BJ (cell line): Measurements from ENCODE around the gene TBL2. TPM values are rescaled to one million over a fixed set of nuclear protein-coding genes. Genes with fewer than 3 reads are reported as not detected.
"Not testable (repeated sequence)": the region's sequence is repeated elsewhere in the genome, so short reads cannot be mapped to it uniquely, and the experiment has no call there.

Experiments
- CTCF ChIA-PET: fragments of 350-600 bp; formaldehyde crosslinking; extraction: SDS; loops from one replicate; lab custom pipeline; 2021; ENCODE audit warnings: antibody characterized with exemption, inconsistent platforms; lab: Yijun Ruan, JAX
- POLR2A ChIA-PET: fragments of 300-600 bp; sonication (Branson Sonifier 250); formaldehyde crosslinking; extraction: SDS; loops from one replicate; lab custom pipeline; 2021; ENCODE audit warnings: antibody characterized with exemption; lab: Charles Lee
- DNase-seq: peaks from one replicate; pipeline ENCODE4 v3.0.0-alpha.2; 2011; ENCODE audit warnings: low read depth
- H3K27me3 ChIP-seq: 2 replicates; pipeline ENCODE4 v1.6.0; 2011; ENCODE audit warnings: low read length; ENCODE audit not compliant: control insufficient read depth, insufficient read depth
- H3K36me3 ChIP-seq: 2 replicates; pipeline ENCODE4 v1.5.1; 2011; ENCODE audit warnings: low read length; ENCODE audit not compliant: control insufficient read depth, insufficient read depth
- H3K4me3 ChIP-seq: 2 replicates; pipeline ENCODE4 v1.5.1; 2011; ENCODE audit warnings: low read depth, mild to moderate bottlenecking, control low read depth, low read length
- CTCF ChIP-seq: IDR thresholded peaks from 2 replicates; pipeline ENCODE4 v1.5.1; 2011; ENCODE audit warnings: low read depth, mild to moderate bottlenecking, control low read depth, inconsistent platforms, low read length, moderate library complexity; ENCODE audit not compliant: insufficient read depth
- polyA plus RNA-seq: library from polyadenylated mRNA; depleted of rRNA; stranded (reverse); fragments of >200 nt; gene quantifications from 2 replicates; pipeline ENCODE4 v1.2.3, GENCODE V29; 2011

TBL2 gene
- polyA plus RNA-seq, 1 experiment = 63.7 TPM

- ChIA-PET CTCF (interaction anchor here (0.6 to 12.8 kb wide), 7 partner anchors 32 to 175 kb away, joined by 3 to 159 read pairs (median 4); partner anchors contain the start of genes ABHD11, STX1A and VPS37D), POLR2A (no interaction called here)
- no peak for DNase-seq
- peaks cover 5% of the 10 kb centered on the region for H3K27me3 ChIP-seq
- TF ChIP-seq CTCF = no peak
- H3K4me3 ChIP-seq = no peak overlapping the region
- H3K36me3 ChIP-seq = no peaks in the 10 kb centered on the region
These were observed 31.7 kb upstream of the TBL2 start for GRCh38 chr7:73610105-73610504.

DNA sequence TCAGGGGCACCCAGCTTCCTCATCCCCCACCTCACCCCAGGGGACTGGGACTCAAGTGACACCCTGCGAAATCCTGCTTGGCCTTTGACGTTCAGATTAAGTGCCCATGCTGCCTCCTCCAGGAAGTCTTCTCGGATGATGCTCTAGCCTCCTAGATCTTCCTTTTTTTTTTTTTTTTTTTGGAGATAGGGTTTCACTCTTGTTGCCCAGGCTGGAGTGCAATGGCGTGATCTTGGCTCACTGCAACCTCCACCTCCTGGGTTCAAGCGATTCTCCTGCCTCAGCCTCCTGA is 29.3 kb upstream of the TBL2 start:
- POLR2A ChIA-PET, H3K36me3 ChIP-seq, DNase-seq, H3K27me3 ChIP-seq, H3K4me3 ChIP-seq: not testable (repeated sequence)
- CTCF ChIA-PET = interaction anchor here (0.5 to 12.8 kb wide), 38 partner anchors 8 to 418 kb away, joined by 3 to 159 read pairs (median 6); partner anchors contain the start of genes ABHD11, TBL2 and VPS37D

GRCh38 chr7:73606801-73607691 is 28.7 kb upstream of the TBL2 start:
- peak overlapping the region; percentile 7; the same call in 1 of the 2 replicates for H3K4me3 ChIP-seq
- H3K27me3 ChIP-seq = peaks cover 3% of the 10 kb centered on the region; the same call in 1 of the 2 replicates
- ChIA-PET CTCF (interaction anchor here (0.5 to 12.8 kb wide), 48 partner anchors 8 to 419 kb away, joined by 3 to 159 read pairs (median 5); partner anchors contain the start of genes ABHD11, STX1A, TBL2 and VPS37D), POLR2A (no interaction called here)
- H3K36me3 ChIP-seq = no peaks in the 10 kb centered on the region
- DNase-seq = no peak
- peak; percentile 93 for TF ChIP-seq CTCF

GRCh38 chr7:73605601-73606220 is 27.3 kb upstream of the TBL2 start:
- TF ChIP-seq CTCF = no peak
- ChIA-PET CTCF (interaction anchor here (0.9 to 12.8 kb wide), 19 partner anchors 10 to 251 kb away, joined by 3 to 159 read pairs (median 9); partner anchors contain the start of genes ABHD11, STX1A and VPS37D), POLR2A (no interaction called here)
- H3K27me3 ChIP-seq = peaks cover 3% of the 10 kb centered on the region; the same call in 1 of the 2 replicates
- no peak overlapping the region for H3K4me3 ChIP-seq
- no peak for DNase-seq
- no peaks in the 10 kb centered on the region for H3K36me3 ChIP-seq

GRCh38 chr7:73602721-73603651 is 24.6 kb upstream of the TBL2 start:
- ChIA-PET CTCF (interaction anchor here (8.9 to 12.8 kb wide), 2 partner anchors 121 to 132 kb away, joined by 92 to 159 read pairs; partner anchors contain the start of gene ABHD11), POLR2A (no interaction called here)
- Histone ChIP-seq H3K36me3 (no peaks in the 10 kb centered on the region), H3K27me3 (peaks cover 4% of the 10 kb centered on the region; the same call in 1 of the 2 replicates), H3K4me3 (no peak overlapping the region)
- no peak for TF ChIP-seq CTCF
- DNase-seq = no peak
